ENCODE measurements around the gene SIGMAR1.
"Not testable (repeated sequence)": the region's sequence is repeated elsewhere in the genome, so short reads cannot be mapped to it uniquely, and the experiment has no call there.

- TF ChIP-seq CTCF, POLR2A (IDR thresholded peaks at IDR 0.05): not testable (repeated sequence)
These were observed 1.7 kb upstream of the SIGMAR1 start for GRCh38 chr9:34639322-34639721.
